GM21447 (cell line): Measurements from ENCODE around the gene ADD3.

Experiments used
- ATAC-seq: cut with Tn5 transposase; IDR thresholded peaks from one replicate; pipeline ENCODE4 v1.9.1; 2021; ENCODE audit not compliant: unreplicated experiment

ADD3 gene

GRCh38 chr10:110144507-110144906 is 136.7 kb downstream of the ADD3 start:
- no peak for ATAC-seq

GRCh38 chr10:110147961-110148360 is 140.2 kb downstream of the ADD3 start:
- ATAC-seq: no peak

GRCh38 chr10:110149259-110149658 is 141.5 kb downstream of the ADD3 start:
- ATAC-seq: no peak

- no peak for ATAC-seq
These were observed 142.3 kb downstream of the ADD3 start for GRCh38 chr10:110150046-110150445.

- no peak for ATAC-seq
These were observed 143.2 kb downstream of the ADD3 start for GRCh38 chr10:110150981-110151380.

GRCh38 chr10:110151467-110151866 is 143.7 kb downstream of the ADD3 start:
- no peak for ATAC-seq

GRCh38 chr10:110151971-110152370 is 144.2 kb downstream of the ADD3 start:
- ATAC-seq: no peak

GRCh38 chr10:110153396-110153795 is 145.6 kb downstream of the ADD3 start:
- no peak for ATAC-seq

- ATAC-seq: no peak
These were observed 148.3 kb downstream of the ADD3 start for GRCh38 chr10:110156046-110156445.

- no peak for ATAC-seq
These were observed 150.5 kb downstream of the ADD3 start for GRCh38 chr10:110158051-110159005.

- ATAC-seq: no peak
These were observed 152.3 kb downstream of the ADD3 start for GRCh38 chr10:110160081-110160480.

GRCh38 chr10:110160522-110160921 is 152.7 kb downstream of the ADD3 start:
- ATAC-seq: no peak

GRCh38 chr10:110162741-110163145 is 155.0 kb downstream of the ADD3 start:
- no peak for ATAC-seq

- ATAC-seq: no peak
These were observed 155.5 kb downstream of the ADD3 start for GRCh38 chr10:110163192-110163773.

- no peak for ATAC-seq
These were observed 156.1 kb downstream of the ADD3 start for GRCh38 chr10:110163841-110164240.

- no peak for ATAC-seq
These were observed 157.5 kb downstream of the ADD3 start for GRCh38 chr10:110165239-110165638.

GRCh38 chr10:110167149-110167548 is 159.4 kb downstream of the ADD3 start:
- no peak for ATAC-seq

- peak; percentile 68 for ATAC-seq
These were observed 161.1 kb downstream of the ADD3 start for GRCh38 chr10:110168601-110169481.

- no peak for ATAC-seq
These were observed 161.8 kb downstream of the ADD3 start for GRCh38 chr10:110169586-110169985.

- no peak for ATAC-seq
These were observed 162.6 kb downstream of the ADD3 start for GRCh38 chr10:110170142-110170971.
